ENCODE results near the gene SYNCRIP. TPM values are rescaled to one million over a fixed set of nuclear protein-coding genes. Genes with fewer than 3 reads are reported as not detected.

Gene SYNCRIP
- total RNA-seq, 1 donor from 2014 or later = 62.6 TPM

GRCh38 chr6:85672050-85672449 lies 29.4 kb upstream of the SYNCRIP start:
- no peaks in the 10 kb centered on the region for H3K27me3 ChIP-seq (ENCODE audit: control insufficient read depth in 3 of 3, insufficient read depth in 3 of 3, low read length in 3 of 3)
- no peak overlapping the region for H3K9ac ChIP-seq (ENCODE audit: low read depth in 1 of 3, low read length in 3 of 3)
- H3K9me3 ChIP-seq (ENCODE audit: control insufficient read depth in 3 of 3, low read length in 3 of 3) = no peaks in the 10 kb centered on the region
- peaks cover 0 to 19% (median 3%) of the 10 kb centered on the region in 3 donors for H3K36me3 ChIP-seq (ENCODE audit: control insufficient read depth in 3 of 3, insufficient read depth in 3 of 3, low read length in 3 of 3)
- no peak overlapping the region for H3K4me3 ChIP-seq (ENCODE audit: low read length in 3 of 3)
- peak overlapping the region; percentile 99 for H3K27ac ChIP-seq (ENCODE audit: low read depth, low read length)
- peaks cover 18 to 50% (median 24%) of the 10 kb centered on the region in 3 donors for H3K4me1 ChIP-seq (ENCODE audit: control insufficient read depth in 3 of 3, insufficient read depth in 3 of 3, low read length in 3 of 3)

GRCh38 chr6:85670573-85670972 lies 27.9 kb upstream of the SYNCRIP start:
- H3K27ac ChIP-seq (ENCODE audit: low read depth, low read length) = peak overlapping the region; percentile 34
- H3K9me3 ChIP-seq (ENCODE audit: control insufficient read depth in 3 of 3, low read length in 3 of 3) = no peaks in the 10 kb centered on the region
- peaks cover 14 to 40% (median 24%) of the 10 kb centered on the region in 3 donors for H3K4me1 ChIP-seq (ENCODE audit: control insufficient read depth in 3 of 3, insufficient read depth in 3 of 3, low read length in 3 of 3)
- H3K9ac ChIP-seq (ENCODE audit: low read depth in 1 of 3, low read length in 3 of 3) = no peak overlapping the region
- H3K27me3 ChIP-seq (ENCODE audit: control insufficient read depth in 3 of 3, insufficient read depth in 3 of 3, low read length in 3 of 3) = no peaks in the 10 kb centered on the region
- H3K4me3 ChIP-seq (ENCODE audit: low read length in 3 of 3) = no peak overlapping the region
- H3K36me3 ChIP-seq (ENCODE audit: control insufficient read depth in 3 of 3, insufficient read depth in 3 of 3, low read length in 3 of 3) = peaks cover 0 to 16% (median 2%) of the 10 kb centered on the region in 3 donors

- H3K9ac ChIP-seq (ENCODE audit: low read depth in 1 of 3, low read length in 3 of 3) = no peak overlapping the region
- H3K27me3 ChIP-seq (ENCODE audit: control insufficient read depth in 3 of 3, insufficient read depth in 3 of 3, low read length in 3 of 3) = no peaks in the 10 kb centered on the region
- H3K36me3 ChIP-seq (ENCODE audit: control insufficient read depth in 3 of 3, insufficient read depth in 3 of 3, low read length in 3 of 3) = peaks cover 2 to 21% (median 3%) of the 10 kb centered on the region in 3 donors
- no peak overlapping the region for H3K4me3 ChIP-seq (ENCODE audit: low read length in 3 of 3)
- H3K9me3 ChIP-seq (ENCODE audit: control insufficient read depth in 3 of 3, low read length in 3 of 3) = no peaks in the 10 kb centered on the region
- H3K27ac ChIP-seq (ENCODE audit: low read depth, low read length) = peak overlapping the region; percentile 9
- H3K4me1 ChIP-seq (ENCODE audit: control insufficient read depth in 3 of 3, insufficient read depth in 3 of 3, low read length in 3 of 3) = peaks cover 9 to 32% (median 17%) of the 10 kb centered on the region in 3 donors
Measured at GRCh38 chr6:85669735-85670194, 27.1 kb upstream of the SYNCRIP start.

- Histone ChIP-seq H3K36me3 (ENCODE audit: control insufficient read depth in 3 of 3, insufficient read depth in 3 of 3, low read length in 3 of 3) (peaks cover 2 to 11% (median 3%) of the 10 kb centered on the region in 3 donors), H3K9me3 (ENCODE audit: control insufficient read depth in 3 of 3, low read length in 3 of 3) (no peaks in the 10 kb centered on the region), H3K27me3 (ENCODE audit: control insufficient read depth in 3 of 3, insufficient read depth in 3 of 3, low read length in 3 of 3) (no peaks in the 10 kb centered on the region), H3K9ac (ENCODE audit: low read depth in 1 of 3, low read length in 3 of 3) (no peak overlapping the region), H3K4me3 (ENCODE audit: low read length in 3 of 3) (no peak overlapping the region), H3K4me1 (ENCODE audit: control insufficient read depth in 3 of 3, insufficient read depth in 3 of 3, low read length in 3 of 3) (peaks cover 0 to 6% (median 4%) of the 10 kb centered on the region in 3 donors), H3K27ac (ENCODE audit: low read depth, low read length) (no peak overlapping the region)
Measured at GRCh38 chr6:85662251-85662650, 19.6 kb upstream of the SYNCRIP start.

- peak overlapping the region in 2 of 3 donors; percentile 14 to 47 for H3K9ac ChIP-seq (ENCODE audit: low read depth in 1 of 3, low read length in 3 of 3)
- no peak overlapping the region for H3K4me3 ChIP-seq (ENCODE audit: low read length in 3 of 3)
- H3K27ac ChIP-seq (ENCODE audit: low read depth, low read length) = peak overlapping the region; percentile 51
Measured at GRCh38 chr6:85660181-85660611, 17.5 kb upstream of the SYNCRIP start.

GRCh38 chr6:85650606-85651005 lies 7.9 kb upstream of the SYNCRIP start:
- H3K27me3 ChIP-seq (ENCODE audit: control insufficient read depth in 3 of 3, insufficient read depth in 3 of 3, low read length in 3 of 3) = no peaks in the 10 kb centered on the region
- H3K36me3 ChIP-seq (ENCODE audit: control insufficient read depth in 3 of 3, insufficient read depth in 3 of 3, low read length in 3 of 3) = no peaks in the 10 kb centered on the region
- H3K9ac ChIP-seq (ENCODE audit: low read depth in 1 of 3, low read length in 3 of 3) = no peak overlapping the region
- no peaks in the 10 kb centered on the region for H3K9me3 ChIP-seq (ENCODE audit: control insufficient read depth in 3 of 3, low read length in 3 of 3)
- H3K4me3 ChIP-seq (ENCODE audit: low read length in 3 of 3) = no peak overlapping the region
- H3K27ac ChIP-seq (ENCODE audit: low read depth, low read length) = no peak overlapping the region
- no peaks in the 10 kb centered on the region for H3K4me1 ChIP-seq (ENCODE audit: control insufficient read depth in 3 of 3, insufficient read depth in 3 of 3, low read length in 3 of 3)

More at GRCh38 chr6:85660181-85660611, 17.5 kb upstream of the SYNCRIP start:
- Histone ChIP-seq H3K27me3 (ENCODE audit: control insufficient read depth in 3 of 3, insufficient read depth in 3 of 3, low read length in 3 of 3) (no peaks in the 10 kb centered on the region), H3K36me3 (ENCODE audit: control insufficient read depth in 3 of 3, insufficient read depth in 3 of 3, low read length in 3 of 3) (peaks cover 0 to 5% (median 2%) of the 10 kb centered on the region in 3 donors), H3K4me1 (ENCODE audit: control insufficient read depth in 3 of 3, insufficient read depth in 3 of 3, low read length in 3 of 3) (peaks cover 0 to 6% (median 4%) of the 10 kb centered on the region in 3 donors), H3K9me3 (ENCODE audit: control insufficient read depth in 3 of 3, low read length in 3 of 3) (no peaks in the 10 kb centered on the region)

- Histone ChIP-seq H3K9me3 (ENCODE audit: control insufficient read depth in 3 of 3, low read length in 3 of 3) (no peaks in the 10 kb centered on the region), H3K27me3 (ENCODE audit: control insufficient read depth in 3 of 3, insufficient read depth in 3 of 3, low read length in 3 of 3) (no peaks in the 10 kb centered on the region)
Measured at GRCh38 chr6:85644279-85644762, 1.6 kb upstream of the SYNCRIP start.

GRCh38 chr6:85643537-85644278 lies 1.0 kb upstream of the SYNCRIP start:
- H3K27me3 ChIP-seq (ENCODE audit: control insufficient read depth in 3 of 3, insufficient read depth in 3 of 3, low read length in 3 of 3) = no peaks in the 10 kb centered on the region
- peaks cover 13 to 27% (median 21%) of the 10 kb centered on the region in 3 donors for H3K4me1 ChIP-seq (ENCODE audit: control insufficient read depth in 3 of 3, insufficient read depth in 3 of 3, low read length in 3 of 3)
- H3K4me3 ChIP-seq (ENCODE audit: low read length in 3 of 3) = peak overlapping the region; percentile 76 to 84 (median 82)
- H3K27ac ChIP-seq (ENCODE audit: low read depth, low read length) = peak overlapping the region; percentile 99
- H3K9ac ChIP-seq (ENCODE audit: low read depth in 1 of 3, low read length in 3 of 3) = peak overlapping the region; percentile 93 to 96 (median 95)
- peaks cover 6 to 18% (median 9%) of the 10 kb centered on the region in 3 donors for H3K36me3 ChIP-seq (ENCODE audit: control insufficient read depth in 3 of 3, insufficient read depth in 3 of 3, low read length in 3 of 3)
- H3K9me3 ChIP-seq (ENCODE audit: control insufficient read depth in 3 of 3, low read length in 3 of 3) = no peaks in the 10 kb centered on the region

More at GRCh38 chr6:85644279-85644762, 1.6 kb upstream of the SYNCRIP start:
- Histone ChIP-seq H3K36me3 (ENCODE audit: control insufficient read depth in 3 of 3, insufficient read depth in 3 of 3, low read length in 3 of 3) (peaks cover 6 to 12% (median 8%) of the 10 kb centered on the region in 3 donors), H3K4me3 (ENCODE audit: low read length in 3 of 3) (peak overlapping the region; percentile 76 to 84 (median 82)), H3K27ac (ENCODE audit: low read depth, low read length) (peak overlapping the region; percentile 99), H3K9ac (ENCODE audit: low read depth in 1 of 3, low read length in 3 of 3) (peak overlapping the region; percentile 93 to 96 (median 95)), H3K4me1 (ENCODE audit: control insufficient read depth in 3 of 3, insufficient read depth in 3 of 3, low read length in 3 of 3) (peaks cover 13 to 26% (median 20%) of the 10 kb centered on the region in 3 donors)

- peaks cover 9 to 26% (median 14%) of the 10 kb centered on the region in 3 donors for H3K36me3 ChIP-seq (ENCODE audit: control insufficient read depth in 3 of 3, insufficient read depth in 3 of 3, low read length in 3 of 3)
- peak overlapping the region; percentile 98 to 100 (median 99) for H3K9ac ChIP-seq (ENCODE audit: low read depth in 1 of 3, low read length in 3 of 3)
- no peaks in the 10 kb centered on the region for H3K9me3 ChIP-seq (ENCODE audit: control insufficient read depth in 3 of 3, low read length in 3 of 3)
- H3K4me3 ChIP-seq (ENCODE audit: low read length in 3 of 3) = peak overlapping the region; percentile 83 to 97 (median 96)
- H3K27me3 ChIP-seq (ENCODE audit: control insufficient read depth in 3 of 3, insufficient read depth in 3 of 3, low read length in 3 of 3) = no peaks in the 10 kb centered on the region
- peaks cover 13 to 27% (median 24%) of the 10 kb centered on the region in 3 donors for H3K4me1 ChIP-seq (ENCODE audit: control insufficient read depth in 3 of 3, insufficient read depth in 3 of 3, low read length in 3 of 3)
- H3K27ac ChIP-seq (ENCODE audit: low read depth, low read length) = peak overlapping the region; percentile 100
Measured at GRCh38 chr6:85641897-85642773, 551 bp downstream of the SYNCRIP start.
